H1 (cell line): ENCODE data around the gene TUT7.

Source experiments
- CEBPB ChIP-seq: IDR thresholded peaks from 2 replicates; pipeline ENCODE4 v1.6.1; 2012; ENCODE audit warnings: low read depth, low read length
- CREB1 ChIP-seq: IDR thresholded peaks from 2 replicates; pipeline ENCODE4 v1.6.1; 2012; ENCODE audit warnings: inconsistent platforms
- EP300 ChIP-seq, 2 experiments: IDR thresholded peaks; 1 replicate in 1 of 2; 2 replicates in 1 of 2; pipeline ENCODE4 v1.6.1; 2011 to 2012; ENCODE audit warnings: low read depth in 2 of 2, low read length in 2 of 2, mild to moderate bottlenecking in 2 of 2, borderline replicate concordance in 1 of 2, inconsistent platforms in 1 of 2, moderate library complexity in 1 of 2
- HDAC2 ChIP-seq, 2 experiments: fragments of 300-600 bp in 1 of 2; sonication (generic) in 1 of 2; IDR thresholded peaks; 2 replicates each; pipeline ENCODE4 v1.6.1; 2011 to 2012; ENCODE audit warnings: low read depth in 2 of 2, low read length in 2 of 2, mild to moderate bottlenecking in 2 of 2, moderate library complexity in 2 of 2, borderline replicate concordance in 1 of 2, inconsistent platforms in 1 of 2
- RNF2 ChIP-seq: fragments of 200-900, 300-1000 bp; sonication (generic); IDR thresholded peaks from 2 replicates; pipeline ENCODE4 v1.7.1; 2016; ENCODE audit warnings: borderline replicate concordance, low read depth, mild to moderate bottlenecking, antibody characterized with exemption, low read length; ENCODE audit not compliant: poor library complexity, severe bottlenecking; ENCODE audit errors: missing control alignments
- SP2 ChIP-seq: IDR thresholded peaks from 2 replicates; pipeline ENCODE4 v1.6.1; 2012; ENCODE audit warnings: mild to moderate bottlenecking, low read length, inconsistent platforms
- ZNF274 ChIP-seq: IDR thresholded peaks from 2 replicates; pipeline ENCODE4 v1.7.0; 2012; ENCODE audit warnings: low read length, borderline replicate concordance; ENCODE audit errors: extremely low read depth
- TF ChIP-seq, protein P1 (sequence below), 3 experiments: IDR thresholded peaks; 1 replicate in 2 of 3; 2 replicates in 1 of 3; pipeline versions ENCODE4 v1.5.1 to v1.6.1; 2011; ENCODE audit warnings: low read length in 3 of 3, mild to moderate bottlenecking in 3 of 3, inconsistent platforms in 2 of 3, low read depth in 1 of 3, moderate library complexity in 1 of 3; ENCODE audit not compliant: insufficient read depth in 1 of 3; ENCODE audit errors: control extremely low read depth in 1 of 3

DNA sequence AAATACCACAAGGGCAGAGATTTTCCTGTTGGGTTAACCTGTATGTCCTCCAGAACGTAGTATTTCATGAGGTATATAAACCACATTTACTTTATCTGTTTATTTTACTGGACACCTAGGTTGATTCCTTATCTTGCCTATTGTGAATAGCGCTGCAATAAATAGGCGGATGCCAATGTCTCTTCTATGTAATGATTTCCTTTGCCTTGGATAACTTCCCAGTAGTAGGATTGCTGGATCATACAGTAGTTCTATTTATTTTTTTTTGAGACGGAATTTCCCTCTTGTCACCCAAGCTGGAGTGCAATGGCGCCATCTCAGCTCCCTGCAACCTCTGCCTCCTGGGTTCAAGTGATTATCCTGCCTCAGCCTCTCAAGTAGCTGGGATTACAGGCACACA is 15.6 kb upstream of the TUT7 start:
- no peak for TF ChIP-seq EP300 (IDR thresholded peaks at IDR 0.05; ENCODE audit: borderline replicate concordance in 1 of 2, low read depth in 2 of 2, low read length in 2 of 2)
- TF ChIP-seq ZNF274, result no peak
- no peak for TF ChIP-seq RNF2
- TF ChIP-seq CREB1, result no peak
- TF ChIP-seq HDAC2 (IDR thresholded peaks at IDR 0.05; ENCODE audit: borderline replicate concordance in 1 of 2, low read depth in 2 of 2, low read length in 2 of 2), result no peak
- TF ChIP-seq SP2, result no peak
- TF ChIP-seq, protein P1, sequence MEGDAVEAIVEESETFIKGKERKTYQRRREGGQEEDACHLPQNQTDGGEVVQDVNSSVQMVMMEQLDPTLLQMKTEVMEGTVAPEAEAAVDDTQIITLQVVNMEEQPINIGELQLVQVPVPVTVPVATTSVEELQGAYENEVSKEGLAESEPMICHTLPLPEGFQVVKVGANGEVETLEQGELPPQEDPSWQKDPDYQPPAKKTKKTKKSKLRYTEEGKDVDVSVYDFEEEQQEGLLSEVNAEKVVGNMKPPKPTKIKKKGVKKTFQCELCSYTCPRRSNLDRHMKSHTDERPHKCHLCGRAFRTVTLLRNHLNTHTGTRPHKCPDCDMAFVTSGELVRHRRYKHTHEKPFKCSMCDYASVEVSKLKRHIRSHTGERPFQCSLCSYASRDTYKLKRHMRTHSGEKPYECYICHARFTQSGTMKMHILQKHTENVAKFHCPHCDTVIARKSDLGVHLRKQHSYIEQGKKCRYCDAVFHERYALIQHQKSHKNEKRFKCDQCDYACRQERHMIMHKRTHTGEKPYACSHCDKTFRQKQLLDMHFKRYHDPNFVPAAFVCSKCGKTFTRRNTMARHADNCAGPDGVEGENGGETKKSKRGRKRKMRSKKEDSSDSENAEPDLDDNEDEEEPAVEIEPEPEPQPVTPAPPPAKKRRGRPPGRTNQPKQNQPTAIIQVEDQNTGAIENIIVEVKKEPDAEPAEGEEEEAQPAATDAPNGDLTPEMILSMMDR (IDR thresholded peaks at IDR 0.05; ENCODE audit: control extremely low read depth in 1 of 3, insufficient read depth in 1 of 3, low read depth in 1 of 3, low read length in 3 of 3), result no peak
- TF ChIP-seq CEBPB, result no peak
